GM21723 (cell line): ENCODE measurements around the gene TRAF3.
"Not testable (repeated sequence)": the region's sequence is repeated elsewhere in the genome, so short reads cannot be mapped to it uniquely, and the experiment has no call there.

Source experiments
- ATAC-seq: cut with Tn5 transposase; IDR thresholded peaks from one replicate; pipeline ENCODE4 v1.9.1; 2021; ENCODE audit warnings: mild to moderate bottlenecking, moderate library complexity; ENCODE audit not compliant: unreplicated experiment

The TRAF3 gene

GRCh38 chr14:102859911-102860310, 82.7 kb downstream of the TRAF3 start:
- ATAC-seq, result no peak

- no peak for ATAC-seq
Measured at GRCh38 chr14:102862154-102862773, 85.0 kb downstream of the TRAF3 start.

GRCh38 chr14:102863381-102863780, 86.1 kb downstream of the TRAF3 start:
- no peak for ATAC-seq

DNA sequence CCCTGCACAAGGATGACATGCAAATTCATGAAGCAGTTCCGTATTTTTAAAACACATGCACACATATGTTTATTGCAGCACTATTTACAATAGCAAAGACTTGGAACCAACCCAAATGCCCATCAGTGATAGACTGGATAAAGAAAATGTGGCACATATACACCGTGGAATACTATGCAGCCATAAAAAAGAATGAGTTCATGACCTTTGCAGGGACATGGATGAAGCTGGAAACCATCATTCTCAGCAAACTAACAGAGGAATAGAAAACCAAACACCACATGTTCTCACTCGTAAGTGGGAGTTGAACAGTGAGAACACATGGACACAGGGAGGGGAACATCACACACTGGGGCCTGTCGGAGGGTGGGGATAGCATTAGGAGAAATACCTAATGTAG, 88.7 kb downstream of the TRAF3 start:
- ATAC-seq, result not testable (repeated sequence)

DNA sequence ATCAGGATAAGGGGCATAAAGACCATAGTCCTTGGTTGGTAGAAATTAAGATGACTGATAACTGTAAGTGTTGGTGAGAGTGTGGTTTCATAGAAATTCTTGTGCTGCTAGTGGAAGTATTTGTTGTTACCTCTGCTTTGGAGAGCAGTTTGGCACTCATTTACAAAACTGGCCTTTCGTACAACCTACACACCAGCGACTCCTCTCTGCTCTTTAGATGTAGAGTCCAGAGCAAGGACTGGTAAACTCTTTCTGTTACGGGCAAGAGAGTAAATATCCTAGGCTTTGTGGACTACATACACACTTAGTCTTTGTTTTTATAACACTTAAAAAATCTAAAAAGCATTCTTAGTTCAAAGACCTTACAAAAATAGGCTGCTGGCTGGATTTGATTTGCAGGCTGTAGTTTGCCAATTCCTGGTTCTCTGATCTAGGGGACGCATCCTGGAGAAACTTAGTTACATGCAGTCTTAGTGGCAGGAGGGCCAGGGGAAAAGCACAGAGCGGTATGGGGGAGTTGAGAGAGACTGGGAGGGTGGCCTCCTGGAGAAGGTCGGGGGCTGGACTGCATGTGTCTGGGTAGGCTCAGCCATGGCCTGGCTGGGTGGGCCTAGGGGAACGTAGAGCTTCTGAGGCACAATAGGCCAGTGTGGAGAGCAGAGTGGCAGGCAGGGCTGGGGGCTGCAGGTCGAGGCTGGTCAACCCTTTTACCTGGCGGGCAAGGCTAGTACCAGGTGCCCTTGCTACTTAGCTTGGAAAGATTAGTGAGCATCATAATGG, 89.9 kb downstream of the TRAF3 start:
- no peak for ATAC-seq

DNA sequence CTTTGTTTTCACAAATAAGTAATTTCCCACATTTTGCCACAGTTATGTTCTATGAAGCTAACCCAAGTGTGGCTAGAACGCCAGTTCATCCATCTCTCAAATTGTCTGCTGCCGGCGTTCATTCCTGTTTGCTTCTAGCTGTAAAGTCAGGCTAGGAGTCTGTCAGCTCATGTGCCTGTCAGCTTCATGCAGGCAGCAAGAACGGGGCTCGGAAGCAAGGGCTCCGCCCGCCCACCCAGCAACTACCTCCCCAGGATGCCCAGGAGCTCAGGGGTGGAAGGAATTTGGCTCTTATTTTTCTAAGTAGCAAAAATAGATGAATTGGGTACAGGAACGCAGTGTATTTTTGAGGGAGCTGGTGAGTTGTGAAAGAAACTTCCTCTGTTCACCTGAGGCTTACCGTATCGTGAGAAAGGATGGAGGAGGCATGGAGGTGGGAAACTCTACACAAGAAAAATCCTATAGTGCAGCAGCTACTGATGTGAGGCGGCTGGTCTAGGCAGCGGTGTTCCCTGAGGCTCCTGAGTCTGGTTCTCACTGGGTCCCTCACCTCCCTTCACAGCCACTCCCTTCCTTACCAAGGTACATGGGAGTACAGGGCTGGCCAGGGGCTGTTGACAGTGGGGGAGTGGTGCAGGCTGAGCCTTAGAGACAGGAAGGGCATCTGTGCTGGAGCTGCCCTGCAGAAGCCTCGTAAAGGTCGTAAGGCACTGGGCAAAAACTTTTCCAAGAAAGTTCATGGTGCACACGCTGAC, 90.8 kb downstream of the TRAF3 start:
- no peak for ATAC-seq

- no peak for ATAC-seq
Measured at GRCh38 chr14:102868956-102869547, 91.8 kb downstream of the TRAF3 start.

DNA sequence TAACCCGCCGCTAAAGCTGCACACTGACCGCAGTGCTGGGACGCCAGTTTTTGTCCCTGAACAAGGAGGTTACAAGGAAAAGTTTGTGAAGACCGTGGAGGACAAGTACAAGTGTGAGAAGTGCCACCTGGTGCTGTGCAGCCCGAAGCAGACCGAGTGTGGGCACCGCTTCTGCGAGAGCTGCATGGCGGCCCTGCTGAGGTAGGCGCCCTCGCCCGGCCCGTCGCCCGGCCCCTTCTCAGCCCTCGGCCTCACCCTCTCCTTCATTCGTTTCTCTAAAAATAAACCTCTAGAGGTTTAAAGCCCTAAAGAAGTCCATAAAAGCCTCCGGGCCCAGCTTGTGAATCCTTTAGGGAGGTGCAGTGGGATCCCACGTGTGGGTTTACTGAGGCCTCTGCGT, 93.0 kb downstream of the TRAF3 start:
- no peak for ATAC-seq

GRCh38 chr14:102870994-102871831, 94.0 kb downstream of the TRAF3 start:
- no peak for ATAC-seq

DNA sequence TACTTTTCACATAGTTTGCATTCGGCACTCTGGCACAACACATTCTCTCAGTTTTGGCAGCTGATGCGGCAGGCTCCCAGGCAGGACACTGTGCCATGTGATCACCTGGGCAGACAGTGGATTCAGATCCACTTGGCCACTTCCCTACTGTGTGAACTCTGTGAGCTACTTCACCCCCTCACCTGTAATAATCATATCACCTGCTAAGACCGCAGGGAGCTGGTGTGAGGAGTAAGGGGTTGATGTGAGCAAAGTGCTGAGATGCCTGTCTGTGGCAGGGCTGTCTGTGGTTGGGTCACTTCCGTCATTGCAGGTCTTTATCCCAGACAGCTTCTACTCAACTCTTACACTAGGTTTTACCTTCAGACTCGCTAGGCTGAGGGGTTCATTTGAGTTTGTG, 94.8 kb downstream of the TRAF3 start:
- ATAC-seq, result no peak

DNA sequence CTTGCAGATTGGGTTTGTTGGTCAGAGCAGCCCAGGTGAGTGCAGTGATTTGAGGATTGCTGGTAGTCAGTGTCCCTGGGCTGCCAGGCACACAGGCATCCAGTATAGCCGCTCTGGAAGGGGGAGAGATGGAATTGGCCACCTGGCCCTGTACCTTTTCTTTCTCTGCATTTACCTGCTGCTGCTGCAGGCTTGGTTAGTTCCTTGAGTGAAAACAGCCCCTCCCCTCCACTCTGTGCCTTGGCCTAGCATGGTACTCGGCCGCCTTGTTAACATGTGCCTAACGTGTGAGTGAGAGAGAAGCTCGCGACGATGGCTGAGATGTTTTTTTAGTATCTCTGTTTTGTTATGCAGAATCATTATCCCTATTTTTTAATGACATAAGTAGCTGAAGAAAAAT, 95.9 kb downstream of the TRAF3 start:
- no peak for ATAC-seq

DNA sequence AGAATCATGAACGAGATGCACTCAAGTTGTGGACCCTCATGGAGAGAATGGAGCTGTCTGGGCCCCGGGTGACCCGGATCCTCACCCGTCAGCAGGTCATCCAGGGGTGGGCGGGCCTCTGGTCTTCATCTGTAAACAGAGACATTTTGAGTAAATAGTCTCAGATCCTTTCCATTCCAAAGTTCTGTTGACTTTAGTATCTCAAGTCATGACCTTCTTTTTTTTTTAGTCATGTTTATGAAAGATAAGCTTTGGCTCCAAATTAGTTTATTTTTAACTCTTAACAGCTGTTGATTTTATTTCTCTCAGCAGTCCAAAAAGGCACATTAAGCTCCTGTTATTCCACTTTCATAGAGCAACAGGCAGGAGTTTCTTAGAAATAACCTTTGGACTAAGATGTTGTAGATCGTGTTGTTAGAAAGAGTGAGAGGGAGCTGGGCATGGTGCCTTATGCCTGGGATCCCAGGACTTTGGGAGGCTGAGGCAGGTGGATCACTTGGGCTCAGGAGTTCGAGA, 96.4 kb downstream of the TRAF3 start:
- ATAC-seq, result no peak

DNA sequence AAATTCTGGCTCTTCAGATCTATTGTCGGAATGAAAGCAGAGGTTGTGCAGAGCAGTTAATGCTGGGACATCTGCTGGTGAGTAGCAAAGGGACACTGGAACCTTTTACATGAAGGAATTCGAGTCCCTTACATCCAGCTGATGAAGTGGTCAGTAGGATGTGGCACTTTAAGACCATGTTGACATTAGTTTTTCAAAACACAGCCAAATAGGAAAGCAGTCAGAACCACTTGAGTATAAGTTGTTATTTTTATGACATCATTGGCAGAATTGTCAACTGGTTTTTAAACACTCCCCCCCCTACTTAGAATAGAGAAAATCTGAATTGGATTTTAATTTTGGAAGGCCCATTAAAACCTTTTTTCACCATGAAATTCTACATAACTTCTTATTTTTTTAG, 98.4 kb downstream of the TRAF3 start:
- no peak for ATAC-seq

DNA sequence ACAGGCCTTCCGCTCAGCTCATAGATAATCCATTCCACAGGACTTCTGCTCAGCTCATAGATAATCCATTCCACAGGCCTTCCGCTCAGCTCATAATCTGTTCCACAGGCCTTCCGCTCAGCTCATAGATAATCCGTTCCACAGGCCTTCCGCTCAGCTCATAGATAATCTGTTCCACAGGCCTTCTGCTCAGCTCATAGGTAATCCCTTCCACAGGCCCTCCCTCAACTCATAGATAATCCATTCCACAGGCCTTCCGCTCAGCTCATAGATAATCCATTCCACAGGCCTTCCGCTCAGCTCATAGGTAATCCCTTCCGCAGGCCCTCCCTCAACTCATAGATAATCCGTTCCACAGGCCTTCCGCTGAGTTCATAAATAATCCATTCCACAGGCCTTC, 100.3 kb downstream of the TRAF3 start:
- ATAC-seq, result not testable (repeated sequence)

DNA sequence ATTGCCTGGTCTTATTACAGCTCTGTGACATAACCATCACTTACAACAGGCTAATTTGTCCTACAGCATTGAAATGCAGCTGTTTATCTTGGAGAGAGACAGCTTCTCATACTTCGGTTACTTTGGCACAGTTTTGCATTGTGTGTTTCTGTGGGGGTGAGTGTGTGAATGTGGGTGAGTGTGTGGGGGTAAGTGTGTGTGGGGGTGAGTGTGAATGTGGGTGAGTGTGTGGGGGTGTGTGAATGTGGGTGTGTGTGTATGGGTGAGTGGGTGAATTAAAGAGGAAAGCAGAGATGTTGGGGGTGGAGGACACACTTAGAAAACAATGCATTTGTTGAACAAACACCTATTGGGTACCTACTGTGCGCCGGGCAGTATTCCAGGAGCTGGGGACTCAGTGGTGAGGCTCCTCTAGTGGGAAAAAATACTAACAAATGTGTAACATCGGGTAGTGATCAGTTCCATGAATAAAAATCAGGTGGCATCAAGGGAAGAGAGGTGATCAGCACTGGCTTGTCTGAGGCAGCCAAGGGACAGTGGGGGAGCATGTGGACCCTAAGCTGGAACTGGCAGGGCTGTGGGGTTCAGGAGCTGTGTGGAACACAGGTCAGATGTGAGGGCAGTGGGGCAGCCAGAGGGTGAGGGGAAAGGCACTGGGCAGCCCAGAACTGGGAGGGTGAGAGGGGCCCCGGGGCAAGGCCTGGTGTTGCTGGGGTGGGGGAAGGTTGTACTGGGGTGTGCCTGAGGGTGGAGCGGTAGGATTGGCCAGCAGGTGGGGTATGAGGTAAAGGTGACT, 101.1 kb downstream of the TRAF3 start:
- ATAC-seq, result no peak

GRCh38 chr14:102878970-102879460, 101.8 kb downstream of the TRAF3 start:
- no peak for ATAC-seq

- ATAC-seq, result no peak
Measured at GRCh38 chr14:102882226-102882906, 105.1 kb downstream of the TRAF3 start.

- ATAC-seq, result no peak
Measured at GRCh38 chr14:102883089-102883541, 105.9 kb downstream of the TRAF3 start.

DNA sequence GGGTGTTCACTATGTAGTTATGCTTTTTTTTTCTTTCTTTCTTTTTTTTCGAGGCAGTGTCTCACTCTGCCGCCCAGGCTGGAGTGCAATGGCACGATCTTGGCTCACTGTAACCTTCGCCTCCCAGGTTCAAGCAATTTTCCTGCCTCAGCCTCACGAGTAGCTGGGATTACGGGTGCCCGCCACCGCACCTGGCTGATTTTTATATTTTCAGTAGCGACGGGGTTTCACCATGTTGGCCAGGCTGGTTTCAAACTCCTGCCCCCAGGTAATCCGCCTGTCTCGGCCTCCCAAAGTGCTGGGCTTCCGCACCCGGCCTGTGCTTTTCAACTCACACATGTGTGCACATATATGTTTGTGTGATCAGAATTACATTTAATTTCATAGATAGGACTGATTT, 106.3 kb downstream of the TRAF3 start:
- ATAC-seq, result no peak
